GM19351 (cell line): ENCODE results near the gene WSCD2.

Experiments used
- ATAC-seq: cut with Tn5 transposase; IDR thresholded peaks from one replicate; pipeline ENCODE4 v1.9.1; 2021; ENCODE audit warnings: mild to moderate bottlenecking, moderate library complexity; ENCODE audit not compliant: unreplicated experiment

WSCD2 gene

GRCh38 chr12:108152170-108152538 is 23.1 kb downstream of the WSCD2 start:
- ATAC-seq: no peak

DNA sequence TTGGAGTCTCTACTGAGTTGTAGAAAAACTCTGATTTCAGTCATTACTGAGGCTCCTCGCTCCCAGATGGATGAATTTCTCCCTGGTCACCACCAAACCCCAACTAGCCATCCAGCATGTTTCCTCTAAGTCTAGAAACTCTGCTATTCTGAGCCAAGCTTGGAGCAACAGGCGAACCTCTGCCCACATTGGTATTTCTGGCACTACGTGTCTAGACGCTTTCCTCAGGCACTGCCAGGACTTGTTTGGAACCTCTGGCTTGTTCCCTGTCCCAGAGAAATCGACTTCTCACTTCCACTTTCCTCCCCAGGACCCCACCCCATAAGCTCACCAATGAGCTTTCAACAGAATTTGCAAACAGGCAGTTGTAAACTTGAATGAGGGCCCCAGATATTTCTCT is 27.6 kb downstream of the WSCD2 start:
- no peak for ATAC-seq

DNA sequence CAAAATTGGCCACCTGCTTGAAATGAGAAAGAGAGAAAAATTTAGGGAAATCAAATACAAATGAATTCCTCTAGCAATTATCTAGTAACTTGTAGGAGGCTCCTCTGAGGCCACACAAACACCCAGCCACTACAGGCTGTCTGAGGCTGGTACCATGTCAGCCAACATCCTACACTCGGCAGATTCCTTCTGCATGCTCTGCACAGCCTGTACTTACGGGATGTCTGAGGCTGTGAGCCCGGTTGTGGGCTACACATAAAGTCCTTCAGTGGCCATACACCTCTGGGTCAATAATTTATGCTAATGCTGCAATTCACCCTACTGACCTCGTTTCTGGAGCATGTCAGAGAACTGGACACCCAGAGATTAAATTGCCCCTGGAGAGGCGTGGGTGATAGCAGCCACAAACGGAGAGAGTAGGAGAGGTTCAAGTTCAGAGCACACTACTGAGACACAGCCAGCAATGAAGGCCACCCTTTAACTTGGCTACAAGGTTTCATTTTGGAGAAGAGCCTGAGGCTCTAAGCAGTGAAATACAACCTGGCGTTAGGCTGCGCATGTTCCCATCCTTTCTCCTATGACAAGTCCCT is 28.9 kb downstream of the WSCD2 start:
- no peak for ATAC-seq

GRCh38 chr12:108162207-108162606 is 33.1 kb downstream of the WSCD2 start:
- ATAC-seq: no peak

GRCh38 chr12:108166505-108166904 is 37.4 kb downstream of the WSCD2 start:
- no peak for ATAC-seq

DNA sequence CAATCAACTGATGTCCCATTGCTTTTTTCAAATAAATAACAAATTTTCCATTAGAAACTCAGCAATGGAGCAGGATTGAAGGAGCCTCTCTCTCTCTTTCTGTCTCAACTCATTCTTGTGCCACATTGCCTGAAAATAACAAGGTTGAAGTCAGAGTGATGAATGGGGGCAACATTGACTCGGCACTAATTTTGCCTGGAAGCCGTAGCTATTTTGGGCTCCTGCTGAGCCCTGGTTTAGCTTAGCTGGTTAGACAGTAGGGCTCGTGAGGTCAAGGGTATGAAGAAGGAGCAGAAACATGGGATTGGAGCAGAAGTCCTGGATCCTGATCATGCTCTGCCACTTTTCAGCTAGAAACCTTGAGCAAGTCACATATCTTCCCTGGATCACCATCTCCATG is 38.9 kb downstream of the WSCD2 start:
- no peak for ATAC-seq

DNA sequence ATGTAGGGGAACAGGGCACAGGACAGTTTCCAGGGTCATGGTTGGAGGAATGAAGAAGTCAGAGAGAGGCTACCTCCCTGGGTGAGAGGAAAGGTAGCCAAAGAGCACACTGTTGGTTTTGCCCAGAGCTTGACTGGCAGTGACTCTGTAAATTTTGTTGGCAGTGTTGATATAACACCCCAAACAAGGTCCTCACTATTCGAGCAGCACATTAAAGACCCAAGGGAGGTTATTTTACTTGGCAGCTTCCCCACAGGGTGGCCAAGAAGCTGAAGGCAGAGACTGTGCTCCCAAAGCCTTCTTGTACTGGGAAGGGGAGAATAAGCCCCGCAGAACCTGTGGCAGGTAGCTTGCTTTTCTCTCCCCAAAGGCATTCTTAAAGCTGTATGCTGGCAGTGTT is 40.6 kb downstream of the WSCD2 start:
- ATAC-seq: no peak

GRCh38 chr12:108170164-108170563 is 41.1 kb downstream of the WSCD2 start:
- ATAC-seq: no peak

- no peak for ATAC-seq
Measured at GRCh38 chr12:108172033-108172432, 42.9 kb downstream of the WSCD2 start.

DNA sequence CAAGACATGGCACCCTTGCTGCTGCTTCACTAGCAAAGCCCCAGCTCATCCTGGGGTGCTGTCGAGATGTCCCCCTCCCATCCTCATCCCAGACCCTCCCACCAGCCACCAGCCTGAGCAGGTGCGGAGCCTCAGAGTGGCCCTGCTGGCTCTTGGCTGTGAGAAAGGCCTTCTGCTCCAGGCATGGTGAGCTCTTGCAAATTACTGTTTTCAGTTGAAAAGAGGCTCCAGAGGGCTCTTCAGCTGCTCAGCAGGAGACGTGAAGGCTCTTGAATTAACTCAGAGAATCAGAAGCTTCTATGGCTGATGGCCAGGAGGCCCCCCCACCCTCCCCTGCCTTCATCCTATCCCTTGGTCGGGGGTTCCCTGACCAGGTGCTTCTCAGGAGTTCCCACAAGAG is 44.1 kb downstream of the WSCD2 start:
- no peak for ATAC-seq

DNA sequence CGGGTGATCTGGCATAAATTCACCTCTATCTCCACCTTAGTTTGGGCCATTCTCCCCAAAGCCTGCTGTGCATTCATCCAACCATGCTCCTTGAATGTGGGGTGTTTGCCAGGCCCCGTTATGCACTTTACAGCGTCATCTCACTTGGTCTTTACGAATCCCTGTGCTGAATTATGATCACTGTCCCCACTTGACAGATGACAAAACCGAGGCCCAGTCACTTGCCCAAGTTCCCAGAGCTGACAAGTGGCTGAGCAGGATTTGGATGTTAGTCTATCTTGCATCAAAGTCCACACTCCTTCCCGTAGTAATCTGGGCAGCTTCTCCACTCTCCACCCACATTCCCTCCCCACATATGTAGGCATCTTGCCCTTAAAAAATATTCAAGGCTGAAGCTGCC is 44.8 kb downstream of the WSCD2 start:
- ATAC-seq: no peak

DNA sequence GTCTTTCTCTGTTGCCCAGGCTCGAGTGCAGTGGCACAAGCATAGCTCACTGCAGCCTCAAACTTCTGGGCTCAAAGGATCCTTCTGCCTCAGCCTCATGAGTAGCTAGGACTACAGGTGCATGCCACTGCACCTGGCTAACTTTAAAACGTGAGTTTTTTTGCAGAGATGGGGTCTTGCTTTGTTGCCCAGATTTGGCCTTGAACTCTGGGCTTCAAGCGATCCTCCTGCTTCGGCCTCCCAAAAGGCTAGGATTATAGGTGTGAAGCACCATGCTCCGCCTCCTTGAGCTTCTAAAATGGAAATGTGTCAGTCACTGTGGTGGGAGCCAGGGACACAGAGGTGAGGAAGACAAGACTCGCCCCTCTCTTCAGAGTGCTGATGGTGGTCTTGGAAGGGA is 45.6 kb downstream of the WSCD2 start:
- ATAC-seq: no peak

- ATAC-seq: no peak
Measured at GRCh38 chr12:108175310-108175709, 46.2 kb downstream of the WSCD2 start.

- no peak for ATAC-seq
Measured at GRCh38 chr12:108176292-108176691, 47.2 kb downstream of the WSCD2 start.

GRCh38 chr12:108177131-108177530 is 48.0 kb downstream of the WSCD2 start:
- ATAC-seq: no peak

GRCh38 chr12:108179305-108179704 is 50.2 kb downstream of the WSCD2 start:
- no peak for ATAC-seq

DNA sequence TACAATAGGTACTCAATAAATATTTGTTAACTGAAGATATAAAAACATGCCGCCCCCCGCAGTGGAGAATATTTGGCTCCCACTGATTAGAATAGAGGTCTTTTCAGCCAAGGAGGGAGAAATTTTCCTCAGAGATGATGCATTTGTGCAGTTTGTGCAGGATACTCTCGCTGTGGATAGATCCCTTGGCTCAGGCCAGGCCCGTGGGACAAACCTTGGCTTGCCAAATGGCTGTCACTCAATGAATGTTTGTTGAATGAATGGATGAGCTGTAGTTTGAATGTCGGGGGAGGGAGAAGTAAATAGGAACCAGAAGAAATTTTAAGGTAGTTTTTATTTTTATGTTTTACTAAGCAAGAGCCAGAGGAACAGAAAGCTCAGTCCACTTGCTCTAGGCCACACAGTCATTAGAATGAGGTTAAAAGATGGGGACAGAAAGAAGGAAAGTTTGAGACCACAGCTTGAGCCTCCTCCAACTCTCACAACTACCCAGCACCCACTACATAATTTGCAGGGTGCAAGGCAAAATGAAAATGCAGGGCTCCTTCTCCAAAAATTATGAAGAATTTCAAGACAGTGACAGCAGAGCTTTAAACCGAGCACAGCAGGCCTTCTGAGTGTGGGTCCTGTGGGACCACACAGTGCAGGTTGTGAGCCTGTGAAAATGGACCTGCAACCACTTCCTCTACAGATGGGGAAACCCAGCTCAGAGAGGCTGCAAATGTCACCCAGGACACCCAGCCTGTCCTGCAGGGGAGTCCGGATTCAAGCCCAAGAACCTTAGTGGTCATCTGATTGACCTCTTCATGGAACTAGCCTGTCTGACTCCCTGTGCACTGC is 51.4 kb downstream of the WSCD2 start:
- ATAC-seq: no peak

GRCh38 chr12:108181095-108181454 is 52.0 kb downstream of the WSCD2 start:
- ATAC-seq: no peak

DNA sequence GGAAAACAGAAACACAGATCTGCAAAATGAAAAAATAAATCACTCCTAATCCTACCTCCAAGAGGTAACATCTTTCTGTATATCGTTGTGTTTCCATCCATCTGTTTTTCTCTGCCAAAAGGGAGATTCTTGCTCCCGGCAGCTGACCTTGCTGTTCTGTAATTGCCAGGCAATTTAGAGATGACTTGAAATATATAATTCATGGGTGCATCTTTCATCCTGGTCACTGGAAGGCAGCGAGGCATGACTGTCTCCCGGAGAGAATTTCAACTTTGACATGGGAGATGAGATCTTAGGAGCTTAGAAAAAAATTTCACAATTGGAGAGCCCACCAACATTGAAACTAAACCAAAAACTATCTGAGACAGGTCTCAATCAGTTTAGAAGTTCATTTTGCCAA is 53.0 kb downstream of the WSCD2 start:
- no peak for ATAC-seq

DNA sequence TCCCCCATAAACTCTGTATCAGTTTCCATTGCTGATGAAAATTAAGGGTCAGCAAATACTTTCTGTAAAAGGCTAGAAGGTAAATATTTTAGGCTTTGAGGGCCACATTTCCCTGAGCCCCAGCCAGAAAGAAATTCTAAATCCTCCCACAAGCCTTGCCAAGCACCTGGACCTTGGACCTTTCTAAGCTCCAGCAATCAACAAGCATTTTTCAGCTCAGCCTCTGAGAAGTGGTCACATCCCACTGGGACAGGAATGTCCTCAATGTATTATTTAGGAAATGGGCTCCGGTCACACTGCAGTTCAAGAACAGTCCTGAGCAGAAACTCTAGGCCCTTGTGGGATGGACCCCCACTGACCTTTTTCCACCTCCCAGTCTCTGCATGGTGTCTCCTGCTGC is 55.9 kb downstream of the WSCD2 start:
- no peak for ATAC-seq

DNA sequence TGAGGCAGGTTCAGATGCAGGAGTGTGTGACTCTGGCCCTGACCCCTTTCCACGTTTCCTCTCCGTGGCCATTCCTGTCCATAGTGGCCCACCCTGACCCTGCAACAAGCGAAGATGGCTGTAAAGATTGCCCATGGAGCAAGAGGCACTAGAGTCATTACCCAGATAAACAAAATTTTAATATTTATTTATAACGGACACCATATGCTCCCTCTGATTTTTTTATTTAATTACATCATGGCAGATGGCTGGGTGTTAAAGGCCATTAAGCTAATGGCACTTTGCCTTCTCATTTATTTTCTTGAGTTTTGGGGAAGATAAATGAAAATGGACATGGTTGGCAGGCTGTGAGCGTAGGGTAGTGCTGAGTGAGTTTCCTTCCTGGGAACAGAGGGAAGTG is 58.7 kb downstream of the WSCD2 start:
- no peak for ATAC-seq

DNA sequence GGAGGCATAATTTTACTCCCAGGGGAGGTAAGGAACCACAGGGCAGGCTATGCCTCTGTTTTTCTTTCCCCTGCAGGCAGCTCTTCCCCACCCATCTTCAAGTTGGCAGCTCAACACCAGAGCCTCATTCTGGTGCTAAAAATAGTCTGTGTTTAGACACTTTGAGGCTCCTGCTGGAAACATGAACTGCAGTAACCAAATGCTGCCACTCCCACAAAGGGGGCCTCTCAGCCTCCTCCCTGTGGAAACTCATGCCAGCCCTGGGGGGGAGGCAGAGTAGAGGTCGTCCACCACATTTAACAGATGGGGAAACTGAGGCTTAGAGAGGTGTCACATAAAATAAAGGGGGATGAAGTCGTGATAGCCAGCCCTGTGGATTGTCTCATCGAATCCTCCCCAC is 61.4 kb downstream of the WSCD2 start:
- no peak for ATAC-seq

DNA sequence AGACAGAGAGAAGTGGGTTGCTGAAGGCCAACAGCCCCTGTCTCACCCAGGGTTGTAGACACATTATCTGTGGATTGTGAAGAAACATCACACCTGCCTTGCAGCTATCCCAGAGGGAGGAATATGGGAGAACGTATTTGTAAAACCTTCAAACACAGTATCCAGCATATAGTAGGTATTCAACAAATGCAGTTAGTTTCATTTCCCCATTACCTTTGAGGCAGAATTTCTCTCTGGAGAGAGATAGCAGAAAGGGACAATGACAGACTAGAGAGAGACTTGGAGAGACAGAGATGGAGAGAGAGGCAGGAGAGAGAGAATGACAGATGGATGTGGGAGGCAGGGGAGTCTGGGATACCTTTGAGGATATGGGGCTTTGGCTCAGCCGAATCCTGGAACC is 62.0 kb downstream of the WSCD2 start:
- no peak for ATAC-seq
